Neural cell (in vitro differentiated cells): ENCODE measurements around the gene TCTN1. TPM values are rescaled to one million over a fixed set of nuclear protein-coding genes. Genes with fewer than 3 reads are reported as not detected.

Source experiments
- H2AFZ ChIP-seq: fragments of 200-600, 300-800 bp; sonication (generic), shearing (Covaris generic); 2 replicates; pipeline ENCODE4 v1.6.0; 2014; ENCODE audit warnings: low read depth, mild to moderate bottlenecking, antibody characterized with exemption, low read length, moderate library complexity
- H3F3A ChIP-seq: fragments of 200-600 bp; shearing (Covaris generic); 2 replicates; pipeline ENCODE4 v1.6.1; 2016; ENCODE audit warnings: mild to moderate bottlenecking, moderate library complexity, mixed read lengths, antibody characterized with exemption, low read length; ENCODE audit not compliant: insufficient read depth, poor library complexity, severe bottlenecking
- H3K27ac ChIP-seq: fragments of 200-600, 300-800 bp; sonication (generic), shearing (Covaris generic); 2 replicates; pipeline ENCODE4 v1.5.1; 2014; ENCODE audit warnings: mild to moderate bottlenecking, low read length, moderate library complexity
- H3K27me3 ChIP-seq: fragments of 300-800, 200-600 bp; sonication (generic), shearing (Covaris generic); 2 replicates; pipeline ENCODE4 v1.6.0; 2014; ENCODE audit warnings: mild to moderate bottlenecking, low read depth, low read length, moderate library complexity; ENCODE audit not compliant: insufficient read depth
- H3K36me3 ChIP-seq: fragments of 300-800, 200-600 bp; sonication (generic), shearing (Covaris generic); 2 replicates; pipeline ENCODE4 v1.5.1; 2014; ENCODE audit warnings: mild to moderate bottlenecking, antibody characterized with exemption, low read length, moderate library complexity; ENCODE audit not compliant: insufficient read depth
- H3K4me2 ChIP-seq: fragments of 300-800, 200-600 bp; sonication (generic), shearing (Covaris generic); 2 replicates; pipeline ENCODE4 v1.6.0; 2014; ENCODE audit warnings: mild to moderate bottlenecking, low read length
- H3K4me3 ChIP-seq: fragments of 300-800, 200-600 bp; sonication (generic), shearing (Covaris generic); 2 replicates; pipeline ENCODE4 v1.5.1; 2014; ENCODE audit warnings: mild to moderate bottlenecking, low read length, moderate library complexity
- H3K79me2 ChIP-seq: fragments of 200-600 bp; shearing (Covaris generic); replicated peaks from 2 replicates; pipeline ENCODE4 v1.6.0; 2014; ENCODE audit warnings: mild to moderate bottlenecking, low read length, moderate library complexity; ENCODE audit not compliant: insufficient read depth
- H3K9ac ChIP-seq: fragments of 300-800, 200-600 bp; sonication (generic), shearing (Covaris generic); 2 replicates; pipeline ENCODE4 v1.6.1; 2016; ENCODE audit warnings: mild to moderate bottlenecking, low read length, mixed read lengths
- H3K9me2 ChIP-seq: fragments of 200-600 bp; shearing (Covaris generic); 2 replicates; pipeline ENCODE4 v1.6.1; 2016; ENCODE audit warnings: mild to moderate bottlenecking, low read length, mixed read lengths; ENCODE audit not compliant: insufficient read depth
- H3K9me3 ChIP-seq: fragments of 200-600, 300-800 bp; sonication (generic), shearing (Covaris generic); 2 replicates; pipeline ENCODE4 v1.6.1; 2016; ENCODE audit warnings: mild to moderate bottlenecking, mixed run types, low read length, moderate library complexity, mixed read lengths
- H4K20me1 ChIP-seq: fragments of 200-600 bp; shearing (Covaris generic); 2 replicates; pipeline ENCODE4 v1.6.1; 2016; ENCODE audit warnings: mild to moderate bottlenecking, mixed run types; ENCODE audit not compliant: insufficient read depth
- CTCF ChIP-seq: fragments of 450-650 bp; IDR thresholded peaks from 2 replicates; pipeline ENCODE4 v1.5.1; 2014; ENCODE audit warnings: antibody characterized with exemption, mild to moderate bottlenecking, moderate library complexity; ENCODE audit not compliant: poor library complexity, severe bottlenecking
- EP300 ChIP-seq: fragments of 450-650 bp; conservative IDR thresholded peaks from 2 replicates; pipeline ENCODE4 v1.6.1; 2014; ENCODE audit warnings: antibody characterized with exemption, mild to moderate bottlenecking, moderate library complexity; ENCODE audit not compliant: poor library complexity, severe bottlenecking
- EZH2 ChIP-seq: fragments of 200-600, 300-800 bp; shearing (Covaris generic), sonication (generic); IDR thresholded peaks from 2 replicates; pipeline ENCODE4 v1.6.1; 2014; ENCODE audit warnings: antibody characterized with exemption, low read length, borderline replicate concordance, mild to moderate bottlenecking; ENCODE audit not compliant: insufficient read depth, poor library complexity, severe bottlenecking
- MXI1 ChIP-seq: fragments of 450-650 bp; conservative IDR thresholded peaks from 2 replicates; pipeline ENCODE4 v1.6.1; 2014; ENCODE audit warnings: antibody characterized with exemption, mild to moderate bottlenecking; ENCODE audit not compliant: poor library complexity, severe bottlenecking
- POLR2AphosphoS5 ChIP-seq: IDR thresholded peaks from 2 replicates; pipeline ENCODE4 v1.6.1; 2012
- RAD21 ChIP-seq: fragments of 450-650 bp; conservative IDR thresholded peaks from 2 replicates; pipeline ENCODE4 v1.6.1; 2014; ENCODE audit warnings: antibody characterized with exemption, mild to moderate bottlenecking, moderate library complexity
- REST ChIP-seq: IDR thresholded peaks from 2 replicates; pipeline ENCODE4 v1.6.1; 2012; ENCODE audit warnings: borderline replicate concordance
- SMC3 ChIP-seq: fragments of 450-650 bp; conservative IDR thresholded peaks from 2 replicates; pipeline ENCODE4 v1.6.1; 2014; ENCODE audit warnings: antibody characterized with exemption, mild to moderate bottlenecking, moderate library complexity; ENCODE audit not compliant: poor library complexity
- TAF1 ChIP-seq: IDR thresholded peaks from 2 replicates; pipeline ENCODE4 v1.6.1; 2012; ENCODE audit warnings: low read depth
- polyA plus RNA-seq: library from polyadenylated mRNA; depleted of rRNA; stranded (reverse); fragments of >200 nt; gene quantifications from 2 replicates; pipeline ENCODE4 v1.2.3, GENCODE V29; 2014

TCTN1 gene
- polyA plus RNA-seq, 1 donor from 2014 or later: 58.3 TPM

- no peak overlapping the region for H3K9ac ChIP-seq
- no peak overlapping the region for H2AFZ ChIP-seq
- H3K4me2 ChIP-seq: no peak overlapping the region
- TF ChIP-seq SMC3 (no peak), TAF1 (no peak), EP300 (no peak), REST (no peak), POLR2AphosphoS5 (no peak), CTCF (no peak), MXI1 (no peak), RAD21 (no peak)
- H4K20me1 ChIP-seq: no peaks in the 10 kb centered on the region
- no peak overlapping the region for H3K27ac ChIP-seq
- H3F3A ChIP-seq: no peaks in the 10 kb centered on the region
- H3K79me2 ChIP-seq: no peaks in the 10 kb centered on the region
- H3K4me3 ChIP-seq: no peak overlapping the region
- no peaks in the 10 kb centered on the region for H3K36me3 ChIP-seq
- peaks cover 21% of the 10 kb centered on the region for H3K27me3 ChIP-seq
- H3K9me3 ChIP-seq: no peaks in the 10 kb centered on the region
- H3K9me2 ChIP-seq: no peaks in the 10 kb centered on the region
These were observed 76.2 kb downstream of the TCTN1 start for GRCh38 chr12:110690127-110690430.

- TF ChIP-seq EP300 (no peak), MXI1 (no peak), POLR2AphosphoS5 (no peak), SMC3 (no peak), CTCF (no peak), TAF1 (no peak), EZH2 (no peak), REST (no peak), RAD21 (no peak)
- Histone ChIP-seq H3K27me3 (peaks cover 8% of the 10 kb centered on the region), H4K20me1 (no peaks in the 10 kb centered on the region), H3K9me3 (no peaks in the 10 kb centered on the region), H3K27ac (no peak overlapping the region), H3K9me2 (no peaks in the 10 kb centered on the region), H3K79me2 (no peaks in the 10 kb centered on the region), H3F3A (no peaks in the 10 kb centered on the region), H3K4me2 (no peak overlapping the region), H3K9ac (no peak overlapping the region), H3K36me3 (no peaks in the 10 kb centered on the region), H3K4me3 (no peak overlapping the region), H2AFZ (no peak overlapping the region)
These were observed 79.8 kb downstream of the TCTN1 start for GRCh38 chr12:110693731-110694130.
